Activated CD4-positive, alpha-beta T cell treated with anti-CD3 and anti-CD28 coated beads, Interleukin-2, amount 10 ng/mL, durations not matched to agents 7 days and 5 days (primary cell): ENCODE data around the gene CAMSAP1. TPM values are rescaled to one million over a fixed set of nuclear protein-coding genes. Genes with fewer than 3 reads are reported as not detected.

Experiments used
- CTCF ChIA-PET: fragments of 350-600 bp; sonication (Branson Sonifier 250); formaldehyde crosslinking; loops from one replicate; lab custom pipeline; 2021; ENCODE audit warnings: antibody characterized with exemption; lab: Charles Lee
- POLR2A ChIA-PET: fragments of 350-600 bp; sonication (Branson Sonifier 250); formaldehyde crosslinking; loops from one replicate; lab custom pipeline; 2021; ENCODE audit warnings: antibody characterized with exemption; lab: Charles Lee
- DNase-seq: peaks from one replicate; pipeline ENCODE4 v3.0.0-alpha.2; 2020
- H3K27ac Mint-ChIP-seq: one replicate; pipeline ENCODE4 v1.8.0; 2021; ENCODE audit warnings: mild to moderate bottlenecking, moderate library complexity, mixed read lengths
- H3K27me3 Mint-ChIP-seq: one replicate; pipeline ENCODE4 v1.8.0; 2021; ENCODE audit warnings: mixed read lengths
- H3K36me3 Mint-ChIP-seq: one replicate; pipeline ENCODE4 v1.8.0; 2021; ENCODE audit warnings: low read depth, mixed read lengths
- H3K4me1 Mint-ChIP-seq: one replicate; pipeline ENCODE4 v1.8.0; 2021; ENCODE audit warnings: mixed read lengths
- H3K4me3 Mint-ChIP-seq: one replicate; pipeline ENCODE4 v1.8.0; 2021; ENCODE audit warnings: mild to moderate bottlenecking, moderate library complexity, mixed read lengths
- H3K9me3 Mint-ChIP-seq: one replicate; pipeline ENCODE4 v1.8.0; 2021; ENCODE audit warnings: mixed read lengths
- total RNA-seq, 2 experiments: library from RNA; stranded (reverse); gene quantifications; one replicate each; pipeline ENCODE4 v1.2.3, GENCODE V29; 2021

The CAMSAP1 gene
- total RNA-seq, 2 experiments from 2014 or later: 20.4 to 22.7 TPM

GRCh38 chr9:135865531-135865930 lies 41.8 kb downstream of the CAMSAP1 start:
- POLR2A ChIA-PET: no interaction called here
- peaks cover 9% of the 10 kb centered on the region for H3K4me1 Mint-ChIP-seq
- H3K27ac Mint-ChIP-seq: no peak overlapping the region
- H3K36me3 Mint-ChIP-seq: peaks cover 6% of the 10 kb centered on the region
- H3K4me3 Mint-ChIP-seq: no peak overlapping the region
- no peaks in the 10 kb centered on the region for H3K27me3 Mint-ChIP-seq
- DNase-seq: no peak
- CTCF ChIA-PET: interaction anchor here (0.9 to 1.9 kb wide), 2 partner anchors 13 to 96 kb away, joined by 3 to 4 read pairs; partner anchors contain the start of gene UBAC1
- H3K9me3 Mint-ChIP-seq: no peaks in the 10 kb centered on the region

DNA sequence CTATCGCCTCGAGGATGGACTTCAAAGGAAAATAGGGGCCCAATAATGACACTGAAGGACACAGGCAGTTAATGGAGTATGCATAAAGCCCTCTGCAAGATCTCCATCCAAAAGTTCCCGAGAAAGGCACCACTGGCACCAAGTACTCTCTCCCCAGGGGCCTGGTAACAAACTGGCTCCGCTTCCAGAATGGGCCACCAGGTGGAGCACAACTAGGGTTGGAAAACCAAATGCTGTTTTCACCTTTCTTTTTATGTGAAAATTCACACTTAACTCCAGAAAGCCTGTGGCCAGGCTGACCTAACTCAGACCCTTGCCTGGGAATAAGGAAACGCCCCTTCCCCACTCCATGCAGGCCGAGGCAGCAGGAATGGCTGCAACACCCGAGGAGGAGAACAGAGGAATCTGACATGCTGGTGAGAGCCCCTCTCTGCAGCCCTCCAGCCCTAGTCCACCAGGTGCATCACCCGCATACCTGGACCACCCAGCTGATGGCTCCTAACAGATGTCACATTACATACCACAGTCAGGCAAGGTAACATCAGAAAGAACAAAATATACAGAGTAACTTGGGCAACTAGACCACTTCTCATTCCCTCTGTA lies 42.8 kb downstream of the CAMSAP1 start:
- Mint-ChIP-seq H3K36me3 (peaks cover 6% of the 10 kb centered on the region), H3K9me3 (no peaks in the 10 kb centered on the region), H3K27ac (no peak overlapping the region), H3K4me1 (peaks cover 9% of the 10 kb centered on the region), H3K27me3 (no peaks in the 10 kb centered on the region), H3K4me3 (no peak overlapping the region)
- ChIA-PET POLR2A (no interaction called here), CTCF (interaction anchor here (0.9 to 1.0 kb wide), 2 partner anchors 10 to 44 kb away, joined by 3 to 4 read pairs; no protein-coding TSS in a partner anchor)
- peak; percentile 73 for DNase-seq

DNA sequence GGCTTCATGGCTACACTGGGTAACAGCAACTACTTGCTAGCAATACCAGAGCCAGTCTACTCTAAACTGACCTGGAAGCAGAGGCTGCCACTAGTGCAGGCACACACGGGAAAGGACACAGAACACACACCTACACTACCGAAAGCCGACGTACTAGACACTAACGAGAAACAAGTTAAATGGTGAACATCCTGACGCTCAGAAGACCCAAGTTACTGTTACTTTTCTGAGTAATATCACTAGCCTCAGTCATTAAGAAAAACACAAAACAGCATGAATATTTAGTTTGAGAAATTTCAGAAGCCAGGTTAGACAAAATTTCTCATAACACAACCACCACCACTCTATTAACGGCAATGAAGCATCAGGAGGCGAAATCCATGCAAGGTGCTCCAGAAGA lies 44.5 kb downstream of the CAMSAP1 start:
- POLR2A ChIA-PET: no interaction called here
- no peak overlapping the region for H3K27ac Mint-ChIP-seq

DNA sequence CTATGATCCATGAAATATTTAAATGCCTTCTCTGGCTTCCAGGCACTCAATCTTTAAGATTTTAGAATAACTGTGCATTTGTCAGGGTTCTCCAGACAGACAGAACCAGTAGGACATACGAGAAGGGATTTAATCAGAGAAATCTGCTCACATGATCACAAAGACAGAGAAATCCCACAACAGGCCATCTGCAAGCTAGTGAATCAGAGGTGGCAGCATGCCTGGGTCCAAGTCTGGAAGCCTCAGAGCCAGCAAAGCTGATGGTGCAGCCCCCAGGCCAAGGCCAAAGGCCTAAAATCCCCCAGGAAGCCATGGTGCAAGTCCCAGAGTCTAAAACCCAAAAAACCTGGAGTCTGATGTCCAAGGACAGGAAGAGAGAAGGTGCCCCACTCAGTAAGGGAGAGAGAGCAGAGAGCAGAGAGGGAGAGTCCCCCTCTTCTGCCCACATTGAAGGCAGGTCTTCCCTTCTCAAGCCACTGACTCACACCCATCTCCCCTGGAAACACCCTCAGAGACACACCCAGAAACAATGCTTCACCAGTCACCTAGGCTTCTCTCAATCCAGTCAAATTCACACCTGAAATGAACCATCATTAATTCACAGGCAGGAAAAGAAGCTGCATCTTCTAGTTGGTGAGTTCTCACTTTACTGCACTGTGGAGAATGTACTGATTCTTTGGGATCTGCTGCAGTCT lies 48.7 kb downstream of the CAMSAP1 start:
- H3K27me3 Mint-ChIP-seq: no peaks in the 10 kb centered on the region

More for the DNA sequence above, 44.5 kb downstream of the CAMSAP1 start:
- H3K36me3 Mint-ChIP-seq: peaks cover 6% of the 10 kb centered on the region
- H3K9me3 Mint-ChIP-seq: no peaks in the 10 kb centered on the region
- CTCF ChIA-PET: no interaction called here
- no peak overlapping the region for H3K4me3 Mint-ChIP-seq
- no peak for DNase-seq
- peaks cover 9% of the 10 kb centered on the region for H3K4me1 Mint-ChIP-seq
- no peaks in the 10 kb centered on the region for H3K27me3 Mint-ChIP-seq

GRCh38 chr9:135857843-135858242 lies 49.5 kb downstream of the CAMSAP1 start:
- H3K4me1 Mint-ChIP-seq: peaks cover 2% of the 10 kb centered on the region
- no peak overlapping the region for H3K4me3 Mint-ChIP-seq
- H3K27ac Mint-ChIP-seq: no peak overlapping the region
- H3K27me3 Mint-ChIP-seq: no peaks in the 10 kb centered on the region
- DNase-seq: no peak
- peaks cover 11% of the 10 kb centered on the region for H3K36me3 Mint-ChIP-seq
- CTCF ChIA-PET: no interaction called here
- POLR2A ChIA-PET: no interaction called here
- no peaks in the 10 kb centered on the region for H3K9me3 Mint-ChIP-seq

More for the DNA sequence above, 48.7 kb downstream of the CAMSAP1 start:
- DNase-seq: no peak
- no peaks in the 10 kb centered on the region for H3K9me3 Mint-ChIP-seq
- H3K4me3 Mint-ChIP-seq: no peak overlapping the region
- peaks cover 2% of the 10 kb centered on the region for H3K4me1 Mint-ChIP-seq
- H3K27ac Mint-ChIP-seq: no peak overlapping the region
- ChIA-PET POLR2A (no interaction called here), CTCF (interaction anchor here (0.5 to 1.2 kb wide), 2 partner anchors 28 to 1357 kb away, joined by 3 read pairs; no protein-coding TSS in a partner anchor)
- peaks cover 11% of the 10 kb centered on the region for H3K36me3 Mint-ChIP-seq

- Mint-ChIP-seq H3K36me3 (peaks cover 11% of the 10 kb centered on the region), H3K27me3 (no peaks in the 10 kb centered on the region), H3K4me1 (peaks cover 2% of the 10 kb centered on the region), H3K9me3 (no peaks in the 10 kb centered on the region), H3K27ac (no peak overlapping the region), H3K4me3 (no peak overlapping the region)
- POLR2A ChIA-PET: no interaction called here
- no peak for DNase-seq
- CTCF ChIA-PET: no interaction called here
Measured at GRCh38 chr9:135857371-135857786, 50.0 kb downstream of the CAMSAP1 start.

DNA sequence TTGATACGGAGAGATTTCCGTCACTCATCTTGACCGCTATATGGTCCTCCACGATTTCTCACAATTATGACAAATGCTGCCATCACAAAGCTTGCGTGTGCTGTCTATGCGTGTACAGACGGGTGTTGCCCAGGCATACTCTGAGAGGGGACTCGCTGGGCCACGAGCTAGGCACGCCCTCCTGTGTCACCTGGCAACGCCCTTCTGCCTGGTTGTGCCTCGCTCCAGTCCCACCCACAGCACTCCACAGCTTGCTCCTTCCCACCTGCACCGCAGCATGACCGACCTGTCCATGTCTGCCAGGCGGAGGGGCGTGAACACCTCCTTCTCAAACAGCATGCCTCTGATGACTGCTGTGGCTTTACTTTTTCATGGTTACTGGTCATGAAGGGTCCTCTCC lies 55.6 kb downstream of the CAMSAP1 start:
- POLR2A ChIA-PET: no interaction called here
- Mint-ChIP-seq H3K36me3 (peaks cover 4% of the 10 kb centered on the region), H3K27me3 (no peaks in the 10 kb centered on the region), H3K27ac (no peak overlapping the region), H3K4me1 (peaks cover 2% of the 10 kb centered on the region), H3K9me3 (peaks cover under 1% of the 10 kb centered on the region), H3K4me3 (no peak overlapping the region)
- DNase-seq: no peak
- CTCF ChIA-PET: no interaction called here

DNA sequence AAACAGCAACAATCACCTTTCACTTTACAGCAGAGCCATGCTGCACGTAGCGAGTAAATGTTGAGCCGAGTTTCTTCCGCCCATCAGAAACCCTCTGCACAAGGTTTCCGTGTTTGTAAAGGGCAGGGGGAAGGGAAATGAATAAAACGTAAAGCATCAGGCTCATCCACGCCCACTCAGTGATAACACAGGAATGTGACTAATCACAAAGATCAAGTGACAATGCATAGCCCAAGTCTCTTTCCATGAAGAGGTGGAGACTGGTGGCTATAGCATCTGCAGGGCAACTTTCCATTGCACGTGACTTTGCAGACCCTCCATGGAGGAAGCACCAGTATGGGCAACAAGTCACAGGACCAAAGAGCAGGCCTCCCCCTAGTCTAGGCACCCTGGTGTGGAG lies 56.6 kb downstream of the CAMSAP1 start:
- no peak for DNase-seq
- H3K4me3 Mint-ChIP-seq: no peak overlapping the region
- peaks cover 8% of the 10 kb centered on the region for H3K9me3 Mint-ChIP-seq

DNA sequence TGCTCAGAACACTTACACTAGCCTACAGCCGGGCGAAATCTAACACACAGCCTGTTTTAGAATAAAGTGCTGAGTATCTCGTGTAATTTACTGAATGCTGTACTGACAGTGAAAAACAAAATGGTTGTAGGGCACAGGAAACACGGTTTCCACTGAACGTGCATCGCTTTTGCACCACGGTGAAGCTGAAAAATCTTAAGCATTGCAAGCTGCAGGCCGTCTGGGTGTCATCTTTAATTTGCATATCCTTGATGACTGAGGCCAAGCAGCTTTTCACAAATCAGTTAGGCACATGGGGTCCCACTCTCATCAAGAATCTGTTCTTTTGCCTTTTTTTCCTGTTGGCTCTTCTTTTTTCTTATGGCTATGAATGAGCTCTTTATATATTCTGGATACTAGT lies 58.2 kb downstream of the CAMSAP1 start:
- H3K9me3 Mint-ChIP-seq: peaks cover 16% of the 10 kb centered on the region
- no peaks in the 10 kb centered on the region for H3K27me3 Mint-ChIP-seq
- H3K36me3 Mint-ChIP-seq: peaks cover 23% of the 10 kb centered on the region
- H3K4me1 Mint-ChIP-seq: peaks cover 2% of the 10 kb centered on the region
- CTCF ChIA-PET: no interaction called here
- DNase-seq: no peak
- no peak overlapping the region for H3K27ac Mint-ChIP-seq
- POLR2A ChIA-PET: no interaction called here
- no peak overlapping the region for H3K4me3 Mint-ChIP-seq

More for the DNA sequence above, 56.6 kb downstream of the CAMSAP1 start:
- H3K27me3 Mint-ChIP-seq: no peaks in the 10 kb centered on the region
- CTCF ChIA-PET: no interaction called here
- no peak overlapping the region for H3K27ac Mint-ChIP-seq
- H3K4me1 Mint-ChIP-seq: peaks cover 2% of the 10 kb centered on the region
- POLR2A ChIA-PET: no interaction called here
- H3K36me3 Mint-ChIP-seq: peaks cover 9% of the 10 kb centered on the region

DNA sequence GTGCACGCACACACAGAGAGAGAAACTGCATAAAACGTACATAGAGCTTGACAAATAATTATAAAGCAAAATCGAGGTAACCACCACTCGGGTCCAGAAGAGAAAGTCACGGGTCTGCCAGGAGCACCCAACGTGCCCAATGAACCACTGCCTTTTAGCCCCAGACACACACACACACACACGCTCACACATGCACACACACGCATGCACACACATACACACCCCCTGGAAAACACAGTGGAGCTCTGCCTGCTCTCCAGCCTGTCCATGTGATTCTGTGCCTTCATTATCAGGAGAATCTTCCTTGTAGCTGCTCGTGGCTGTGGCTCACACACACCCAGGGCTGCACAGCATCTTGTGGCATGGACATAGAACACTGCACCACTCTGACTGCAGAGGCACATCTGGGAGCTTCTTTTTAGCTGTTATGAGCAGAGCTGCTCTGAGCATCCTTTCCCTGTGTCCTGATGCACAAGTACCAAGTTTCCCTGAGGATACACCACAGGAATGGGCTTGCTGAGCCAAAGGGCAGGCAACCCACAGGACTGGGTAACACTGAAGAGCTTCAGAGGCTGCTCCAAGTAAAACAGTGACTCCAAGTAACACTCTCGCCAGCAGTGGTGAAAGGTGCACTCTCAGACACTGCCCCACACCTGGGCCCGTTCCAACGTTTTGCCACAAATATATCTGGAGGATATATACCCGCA lies 58.9 kb downstream of the CAMSAP1 start:
- Mint-ChIP-seq H3K4me1 (peaks cover 2% of the 10 kb centered on the region), H3K4me3 (no peak overlapping the region), H3K36me3 (peaks cover 27% of the 10 kb centered on the region), H3K27me3 (no peaks in the 10 kb centered on the region), H3K9me3 (peaks cover 21% of the 10 kb centered on the region), H3K27ac (no peak overlapping the region)
- no peak for DNase-seq
- POLR2A ChIA-PET: no interaction called here
- CTCF ChIA-PET: no interaction called here

DNA sequence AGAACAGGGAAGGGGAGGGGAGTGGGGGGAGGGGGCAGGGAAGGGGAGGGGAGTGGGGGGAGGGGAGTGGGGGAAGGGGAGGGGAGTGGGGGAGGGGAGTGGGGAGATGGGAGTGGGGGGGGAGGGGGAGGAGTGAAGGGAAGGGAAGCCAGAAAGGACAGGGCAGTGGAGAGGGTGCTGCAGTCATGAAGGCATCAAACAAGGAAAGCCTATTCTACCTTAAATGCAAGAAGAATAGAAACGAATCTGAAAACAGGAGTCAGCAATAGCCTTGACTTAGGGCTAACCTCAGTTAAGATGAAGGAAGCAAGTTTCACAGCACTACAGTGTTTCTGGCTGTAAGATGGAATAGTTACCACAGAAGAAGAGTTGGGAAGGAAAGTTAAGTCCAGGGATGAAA lies 59.5 kb downstream of the CAMSAP1 start:
- Mint-ChIP-seq H3K27me3 (no peaks in the 10 kb centered on the region), H3K4me1 (peaks cover 2% of the 10 kb centered on the region), H3K36me3 (peaks cover 28% of the 10 kb centered on the region), H3K27ac (no peak overlapping the region), H3K4me3 (no peak overlapping the region), H3K9me3 (peaks cover 21% of the 10 kb centered on the region)
- POLR2A ChIA-PET: no interaction called here
- CTCF ChIA-PET: no interaction called here
- no peak for DNase-seq

DNA sequence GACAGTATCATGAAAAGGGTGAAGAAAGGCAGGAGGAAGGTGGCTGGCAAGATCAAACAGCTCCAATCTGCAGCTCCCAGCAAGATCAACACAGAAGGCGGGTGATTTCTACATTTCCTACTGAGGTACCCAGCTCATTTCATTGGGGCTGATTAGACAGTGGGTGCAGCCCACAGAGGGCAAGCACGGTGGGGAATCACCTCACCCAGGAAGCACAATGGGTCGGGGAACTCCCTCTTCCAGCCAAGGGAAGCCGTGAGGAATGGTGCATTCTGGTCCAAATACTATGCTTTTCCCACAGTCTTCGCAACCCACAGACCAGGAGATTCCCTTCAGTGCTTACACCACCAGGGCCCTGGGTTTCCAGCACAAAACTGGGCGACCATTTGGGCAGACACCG lies 66.8 kb downstream of the CAMSAP1 start:
- Mint-ChIP-seq H3K27ac (no peak overlapping the region), H3K9me3 (peaks cover 11% of the 10 kb centered on the region), H3K27me3 (no peaks in the 10 kb centered on the region), H3K4me3 (no peak overlapping the region), H3K4me1 (no peaks in the 10 kb centered on the region), H3K36me3 (peaks cover 23% of the 10 kb centered on the region)
- no peak for DNase-seq
- ChIA-PET POLR2A (no interaction called here), CTCF (no interaction called here)

DNA sequence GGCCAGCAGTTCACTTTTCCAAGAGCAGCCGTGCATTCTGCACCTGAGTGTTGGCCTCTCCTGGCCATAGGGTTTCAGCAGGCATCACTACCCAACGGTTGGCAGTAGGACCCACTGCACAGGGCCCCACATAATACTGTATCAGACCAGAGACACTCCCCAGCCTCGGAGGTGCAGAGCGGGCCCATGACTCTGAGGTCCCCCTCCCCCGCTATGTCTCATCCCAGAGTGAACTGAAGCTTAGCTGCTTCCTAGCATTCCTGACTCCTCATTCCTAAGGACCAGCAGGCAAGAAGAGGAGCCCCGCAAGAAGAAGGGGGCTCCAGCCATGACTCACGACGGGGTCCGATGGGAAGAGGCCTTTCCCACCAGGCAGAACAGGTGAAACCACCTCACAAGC lies 67.2 kb downstream of the CAMSAP1 start:
- Mint-ChIP-seq H3K27me3 (no peaks in the 10 kb centered on the region), H3K36me3 (peaks cover 19% of the 10 kb centered on the region), H3K4me3 (no peak overlapping the region), H3K4me1 (no peaks in the 10 kb centered on the region), H3K27ac (no peak overlapping the region), H3K9me3 (peaks cover 10% of the 10 kb centered on the region)
- ChIA-PET CTCF (no interaction called here), POLR2A (no interaction called here)
- DNase-seq: no peak
